Loucy (cell line): ENCODE data around the gene MPPED2.

Experiments used
- H2AFZ ChIP-seq: fragments of 200-600 bp; sonication (generic); 2 replicates; pipeline ENCODE4 v1.6.0; 2016; ENCODE audit warnings: antibody characterized with exemption, mild to moderate bottlenecking, low read length, moderate library complexity
- H3F3A ChIP-seq: fragments of 200-600 bp; 2 replicates; pipeline ENCODE4 v1.6.0; 2016; ENCODE audit warnings: antibody characterized with exemption, low read depth, mild to moderate bottlenecking
- H3K27me3 ChIP-seq: fragments of 200-600 bp; sonication (generic); 2 replicates; pipeline ENCODE4 v1.6.1; 2014; ENCODE audit warnings: low read length, mild to moderate bottlenecking; ENCODE audit not compliant: insufficient read depth, poor library complexity, severe bottlenecking
- H3K36me3 ChIP-seq: fragments of 200-600 bp; sonication (generic); 2 replicates; pipeline ENCODE4 v1.6.1; 2016; ENCODE audit warnings: low read length; ENCODE audit not compliant: insufficient read depth
- H3K4me1 ChIP-seq: fragments of 200-600 bp; sonication (generic); 2 replicates; pipeline ENCODE4 v1.5.1; 2014; ENCODE audit warnings: low read length, mild to moderate bottlenecking; ENCODE audit not compliant: insufficient read depth, poor library complexity, severe bottlenecking
- H3K4me2 ChIP-seq: fragments of 200-600 bp; sonication (generic); 2 replicates; pipeline ENCODE4 v1.6.0; 2014; ENCODE audit warnings: antibody characterized with exemption, low read length, low read depth, mild to moderate bottlenecking; ENCODE audit not compliant: poor library complexity, severe bottlenecking
- H3K4me3 ChIP-seq: fragments of 200-600 bp; sonication (generic); 2 replicates; pipeline ENCODE4 v1.5.1; 2014; ENCODE audit warnings: low read length, mild to moderate bottlenecking, mixed read lengths; ENCODE audit not compliant: poor library complexity, severe bottlenecking
- H3K79me2 ChIP-seq: fragments of 200-600 bp; sonication (generic); 2 replicates; pipeline ENCODE4 v1.6.1; 2014; ENCODE audit warnings: low read length; ENCODE audit not compliant: insufficient read depth
- H3K9ac ChIP-seq: fragments of 200-600 bp; sonication (generic); 2 replicates; pipeline ENCODE4 v1.6.0; 2014; ENCODE audit warnings: mild to moderate bottlenecking, low read depth, low read length, moderate library complexity; ENCODE audit not compliant: poor library complexity, severe bottlenecking
- H3K9me2 ChIP-seq: fragments of 200-600 bp; sonication (generic); replicated peaks from 2 replicates; pipeline ENCODE4 v1.6.1; 2016; ENCODE audit warnings: low read depth, low read length, mixed read lengths
- H3K9me3 ChIP-seq: fragments of 200-600 bp; sonication (generic); 2 replicates; pipeline ENCODE4 v1.6.1; 2014; ENCODE audit warnings: mild to moderate bottlenecking, antibody characterized with exemption, low read length, low read depth; ENCODE audit not compliant: insufficient read depth
- H4K20me1 ChIP-seq: fragments of 200-600 bp; sonication (generic); 2 replicates; pipeline ENCODE4 v1.6.0; 2014; ENCODE audit warnings: antibody characterized with exemption, low read length, mild to moderate bottlenecking; ENCODE audit not compliant: insufficient read depth, poor library complexity, severe bottlenecking
- CTCF ChIP-seq: fragments of 200-600 bp; sonication (generic); conservative IDR thresholded peaks from 2 replicates; pipeline ENCODE4 v1.5.1; 2014; ENCODE audit warnings: mild to moderate bottlenecking, antibody characterized with exemption, low read length
- EZH2phosphoT487 ChIP-seq: fragments of 200-600 bp; IDR thresholded peaks from 2 replicates; pipeline ENCODE4 v1.6.1; 2018; ENCODE audit warnings: antibody characterized with exemption, mild to moderate bottlenecking, moderate library complexity, borderline replicate concordance

The MPPED2 gene

GRCh38 chr11:30580573-30580972, 5.6 kb downstream of the MPPED2 start:
- no peaks in the 10 kb centered on the region for H3K4me1 ChIP-seq
- H3K9me3 ChIP-seq, result no peaks in the 10 kb centered on the region
- TF ChIP-seq EZH2phosphoT487 (no peak), CTCF (no peak)
- no peaks in the 10 kb centered on the region for H3K79me2 ChIP-seq
- no peak overlapping the region for H3K9ac ChIP-seq
- no peak overlapping the region for H3K4me2 ChIP-seq
- H2AFZ ChIP-seq, result no peak overlapping the region
- H3F3A ChIP-seq, result no peaks in the 10 kb centered on the region
- no peaks in the 10 kb centered on the region for H3K27me3 ChIP-seq
- no peak overlapping the region for H3K4me3 ChIP-seq
- no peaks in the 10 kb centered on the region for H3K36me3 ChIP-seq
- no peaks in the 10 kb centered on the region for H4K20me1 ChIP-seq
- H3K9me2 ChIP-seq, result no peaks in the 10 kb centered on the region

- H3K4me3 ChIP-seq, result no peak overlapping the region
- no peaks in the 10 kb centered on the region for H3K36me3 ChIP-seq
- no peak overlapping the region for H2AFZ ChIP-seq
- H3K27me3 ChIP-seq, result no peaks in the 10 kb centered on the region
- H3K79me2 ChIP-seq, result no peaks in the 10 kb centered on the region
- no peaks in the 10 kb centered on the region for H3K9me3 ChIP-seq
- no peak overlapping the region for H3K9ac ChIP-seq
- H4K20me1 ChIP-seq, result no peaks in the 10 kb centered on the region
- H3K4me1 ChIP-seq, result no peaks in the 10 kb centered on the region
- H3F3A ChIP-seq, result no peaks in the 10 kb centered on the region
- H3K4me2 ChIP-seq, result no peak overlapping the region
- no peak for TF ChIP-seq EZH2phosphoT487
- no peak for TF ChIP-seq CTCF
- H3K9me2 ChIP-seq, result no peaks in the 10 kb centered on the region
Observed at GRCh38 chr11:30579415-30580175, 6.6 kb downstream of the MPPED2 start.

GRCh38 chr11:30578406-30578805, 7.7 kb downstream of the MPPED2 start:
- Histone ChIP-seq H3K36me3 (no peaks in the 10 kb centered on the region), H3K79me2 (no peaks in the 10 kb centered on the region), H3F3A (no peaks in the 10 kb centered on the region), H3K27me3 (no peaks in the 10 kb centered on the region), H3K9me3 (no peaks in the 10 kb centered on the region), H4K20me1 (no peaks in the 10 kb centered on the region), H3K4me1 (no peaks in the 10 kb centered on the region), H3K9ac (no peak overlapping the region), H2AFZ (no peak overlapping the region), H3K4me2 (no peak overlapping the region), H3K4me3 (no peak overlapping the region), H3K9me2 (no peaks in the 10 kb centered on the region)
- TF ChIP-seq CTCF (no peak), EZH2phosphoT487 (no peak)
